Panc1 (cell line): ENCODE results near the gene CCNJL. TPM values are rescaled to one million over a fixed set of nuclear protein-coding genes. Genes with fewer than 3 reads are reported as not detected.

Source experiments
- ATAC-seq: fragments of 200-7000 bp; cut with Tn5 transposase; 2 replicates; pipeline ENCODE4 v1.9.1; 2020; ENCODE audit warnings: mild to moderate bottlenecking, moderate library complexity
- BruUV-seq: library from RNA; stranded (reverse); fragments of 400-500 nt; replicated peaks from 2 replicates; lab custom pipeline; 2021; lab: Mats Ljungman, UMichigan
- CTCF ChIA-PET: fragments of 300-600 bp; sonication (Branson Sonifier 250); formaldehyde crosslinking; loops from one replicate; lab custom pipeline; 2022; ENCODE audit warnings: antibody characterized with exemption; lab: Charles Lee
- POLR2A ChIA-PET: fragments of 300-600 bp; sonication (Branson Sonifier 250); formaldehyde crosslinking; loops from one replicate; lab custom pipeline; 2022; ENCODE audit warnings: antibody characterized with exemption; lab: Charles Lee
- DNase-seq: peaks from one replicate; pipeline ENCODE4 v3.0.0-alpha.2; 2010; ENCODE audit warnings: low read depth, low spot score
- H3K27ac ChIP-seq: 2 replicates; pipeline ENCODE4 v1.5.1; 2011; ENCODE audit warnings: mild to moderate bottlenecking, low read length, inconsistent platforms
- H3K27me3 ChIP-seq: fragments of 200-500 bp; sonication (Bioruptor generic); 2 replicates; pipeline ENCODE4 v1.6.0; 2014; ENCODE audit warnings: low read length, inconsistent platforms; ENCODE audit not compliant: control insufficient read depth, insufficient read depth
- H3K36me3 ChIP-seq: fragments of 200-500 bp; sonication (Bioruptor generic); 2 replicates; pipeline ENCODE4 v1.5.1; 2014; ENCODE audit warnings: inconsistent platforms, mild to moderate bottlenecking, low read length, moderate library complexity; ENCODE audit not compliant: control insufficient read depth, insufficient read depth
- H3K4me1 ChIP-seq: 2 replicates; pipeline ENCODE4 v1.5.1; 2011; ENCODE audit warnings: inconsistent platforms, mild to moderate bottlenecking, low read length, moderate library complexity; ENCODE audit not compliant: control insufficient read depth, insufficient read depth
- H3K4me3 ChIP-seq, 2 experiments: 2 replicates each; pipeline ENCODE4 v1.5.1; 2011 to 2012; ENCODE audit warnings: low read depth in 2 of 2, low read length in 2 of 2, mild to moderate bottlenecking in 2 of 2, inconsistent platforms in 1 of 2, moderate library complexity in 1 of 2
- H3K9me3 ChIP-seq: fragments of 200-500 bp; sonication (Bioruptor generic); 2 replicates; pipeline ENCODE4 v1.5.1; 2014; ENCODE audit warnings: low read depth, mild to moderate bottlenecking, inconsistent platforms, low read length, moderate library complexity; ENCODE audit not compliant: control insufficient read depth, insufficient read depth
- CTCF ChIP-seq: fragments of 450-650 bp; IDR thresholded peaks from 2 replicates; pipeline ENCODE4 v1.5.1; 2017; ENCODE audit warnings: mild to moderate bottlenecking
- POLR2AphosphoS5 ChIP-seq: IDR thresholded peaks from 2 replicates; pipeline ENCODE4 v1.6.1; 2012; ENCODE audit warnings: mild to moderate bottlenecking, low read depth, low read length, moderate library complexity
- REST ChIP-seq, 2 experiments: IDR thresholded peaks; 2 replicates each; pipeline ENCODE4 v1.6.1; 2011 to 2012; ENCODE audit warnings: low read depth in 2 of 2, control low read depth in 1 of 2, low read length in 1 of 2, mild to moderate bottlenecking in 1 of 2, moderate library complexity in 1 of 2; ENCODE audit not compliant: insufficient read depth in 1 of 2
- SIN3A ChIP-seq: IDR thresholded peaks from 2 replicates; pipeline ENCODE4 v1.6.1; 2012; ENCODE audit warnings: low read depth, mild to moderate bottlenecking, low read length, moderate library complexity, borderline replicate concordance; ENCODE audit not compliant: insufficient read depth
- TCF7L2 ChIP-seq: IDR thresholded peaks from 2 replicates; pipeline ENCODE4 v1.6.1; 2011; ENCODE audit warnings: mild to moderate bottlenecking, low read depth, low read length, inconsistent platforms
- in situ Hi-C: cut with HindIII; loops from 2 replicates; pipeline ENCODE4 v1.10.0; 2016; ENCODE audit warnings: low sequenced_read_pairs, low pct_unique_long_range_greater_than_20kb
- intact Hi-C: fragments of 100-400 bp; cut with micrococcal nuclease; formaldehyde crosslinking; loops from one replicate; pipeline ENCODE4 v1.10.0; 2022; ENCODE audit not compliant: unreplicated experiment
- total RNA-seq: library from RNA; stranded (reverse); gene quantifications from one replicate; pipeline ENCODE4 v1.2.1, GENCODE V29; 2021; ENCODE audit not compliant: unreplicated experiment

The CCNJL gene
- total RNA-seq, 1 experiment from 2014 or later = 35.0 TPM

- TF ChIP-seq REST (IDR thresholded peaks at IDR 0.05; ENCODE audit: insufficient read depth in 1 of 2, low read depth in 2 of 2, low read length in 1 of 2) = no peak
- TF ChIP-seq CTCF = no peak
- DNase-seq (no peak), ATAC-seq (no peak)
- ChIA-PET CTCF (no interaction called here), POLR2A (no interaction called here)
- no peaks in the 10 kb centered on the region for H3K9me3 ChIP-seq
- no peak within 1 kb of the TSS for H3K4me3 ChIP-seq
- no TSS peak for BruUV-seq
- H3K27me3 ChIP-seq = no peaks in the 10 kb centered on the region
- intact Hi-C loops (no loop called here), in situ Hi-C loops (loop anchor here (10.0 kb wide), 1 partner anchor 86 kb away; the partner anchor contains the start of gene CCNJL)
- H3K36me3 ChIP-seq = no peaks in the 10 kb centered on the region
- peaks cover 3% of the 10 kb centered on the region; the same call in 1 of the 2 replicates for H3K4me1 ChIP-seq
- H3K27ac ChIP-seq = no peak within 1 kb of the TSS
Measured at GRCh38 chr5:160229190-160229742, 83.1 kb downstream of the CCNJL start, which contains the start of gene FABP6. TSS of gene FABP6 (plus strand) at chr5:160229506. CDS start at chr5:160229558, 52 bp downstream.

GRCh38 chr5:160227012-160227411 lies 85.4 kb downstream of the CCNJL start:
- Histone ChIP-seq H3K36me3 (no peaks in the 10 kb centered on the region), H3K27me3 (no peaks in the 10 kb centered on the region), H3K4me3 (no peak overlapping the region), H3K27ac (no peak overlapping the region), H3K9me3 (no peaks in the 10 kb centered on the region), H3K4me1 (peaks cover 3% of the 10 kb centered on the region; the same call in 1 of the 2 replicates)
- CTCF ChIA-PET = interaction anchor here (0.6 kb wide), 1 partner anchor 18 kb away, joined by 12 read pairs; no protein-coding TSS in a partner anchor
- in situ Hi-C loops = loop anchor here (10.0 kb wide), 1 partner anchor 88 kb away; the partner anchor contains the start of gene CCNJL
- ATAC-seq (no peak), DNase-seq (no peak)
- POLR2A ChIA-PET = no interaction called here
- no TSS peak for BruUV-seq
- TF ChIP-seq SIN3A (no peak), REST (IDR thresholded peaks at IDR 0.05; ENCODE audit: insufficient read depth in 1 of 2, low read depth in 2 of 2, low read length in 1 of 2) (no peak), TCF7L2 (no peak), CTCF (no peak), POLR2AphosphoS5 (no peak)
- intact Hi-C loops = no loop called here
